Cardiac septum (tissue), 1 donor: ENCODE measurements around the gene NR1I2. TPM values are rescaled to one million over a fixed set of nuclear protein-coding genes. Genes with fewer than 3 reads are reported as not detected.

Experiments
- DNase-seq: peaks from one replicate; pipeline ENCODE4 v3.0.0-alpha.2; 2020; ENCODE audit warnings: low spot score
- intact Hi-C: fragments of 100-400 bp; cut with DNase I; formaldehyde crosslinking; loops from one replicate; pipeline ENCODE4 v1.14.0; 2022
- total RNA-seq: library from RNA; stranded (reverse); fragmentation: NEBNext Ultra II Directional; extraction: Animal tissue kit (Norgen Biotek cat#: 25700); gene quantifications from one replicate; pipeline ENCODE4 v1.2.1, GENCODE V29; 2021
- donor health status: DM: no; HTN: no; CAD: no.

The NR1I2 gene
- total RNA-seq, 1 donor from 2014 or later = 0.08 TPM

DNA sequence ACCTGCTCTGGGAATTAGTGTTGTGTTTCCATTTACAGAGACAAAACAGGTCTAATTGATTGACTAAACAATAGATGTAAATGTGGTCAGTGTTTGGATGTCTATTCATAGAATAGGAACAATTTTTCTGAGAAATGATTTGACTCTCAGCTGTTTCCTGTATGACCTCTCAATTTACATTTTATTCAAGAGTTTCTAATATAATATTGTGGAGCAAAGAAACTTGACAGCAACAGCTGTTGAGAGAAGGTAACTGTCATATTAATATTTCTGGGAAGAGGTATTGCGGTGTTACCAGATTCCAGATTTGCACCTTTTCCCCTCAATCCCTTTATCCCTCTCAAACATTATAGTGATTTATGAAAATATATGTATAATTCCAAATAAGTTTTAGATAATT is 3.7 kb upstream of the NR1I2 start:
- intact Hi-C loops = no loop called here

DNA sequence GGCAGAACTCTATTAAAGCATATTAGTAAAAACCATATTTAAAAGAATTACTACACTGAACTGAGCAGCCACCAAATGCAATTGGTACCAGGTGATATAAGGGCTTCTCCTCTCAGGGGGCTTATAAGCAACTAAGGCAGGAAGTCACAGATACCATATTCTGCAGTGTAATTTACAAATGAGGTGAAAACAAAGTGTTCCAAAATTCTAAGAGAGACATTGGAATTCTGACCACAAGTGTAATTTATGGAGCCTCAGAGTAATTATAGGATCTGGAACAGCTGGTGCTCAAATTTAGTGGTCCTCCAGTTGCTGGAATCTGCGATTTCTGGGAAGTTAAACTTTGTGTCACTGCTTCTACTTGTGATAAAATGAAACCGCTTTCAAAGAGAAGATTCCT is 3.1 kb upstream of the NR1I2 start:
- intact Hi-C loops = no loop called here
- DNase-seq = no peak

More for the DNA sequence above, 3.7 kb upstream of the NR1I2 start:
- no peak for DNase-seq

DNA sequence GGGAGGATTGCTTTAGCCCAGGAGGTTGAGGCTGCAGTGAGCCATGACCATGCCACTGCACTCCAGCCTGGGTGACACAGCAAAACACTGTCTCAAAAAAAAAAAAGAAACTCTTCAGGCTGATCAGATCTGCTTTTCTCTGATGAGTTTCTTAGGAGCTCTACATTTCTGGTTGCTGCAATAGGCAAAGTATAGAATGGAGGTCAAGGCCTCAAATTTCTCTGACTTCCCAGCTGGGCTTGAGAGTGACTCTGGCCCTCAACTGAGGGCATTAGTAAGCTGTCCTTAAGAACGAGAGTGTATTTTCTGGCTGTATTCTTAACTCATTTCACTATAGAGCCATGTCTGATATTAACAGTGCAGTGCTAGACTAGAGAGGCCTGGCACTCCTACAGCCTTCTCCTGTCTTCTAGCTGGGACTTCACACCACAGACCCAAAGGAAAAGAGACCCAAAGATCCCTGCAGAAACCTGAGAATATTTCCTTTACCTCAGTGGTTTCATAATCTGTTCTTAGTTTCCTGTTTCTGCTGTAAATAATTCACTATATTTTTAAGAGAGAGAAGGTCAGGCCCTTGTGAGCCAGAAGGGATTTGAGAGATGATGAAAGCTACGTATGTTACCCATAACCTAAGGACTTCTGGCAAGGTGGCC is 2.0 kb upstream of the NR1I2 start:
- no peak for DNase-seq
- intact Hi-C loops = no loop called here

DNA sequence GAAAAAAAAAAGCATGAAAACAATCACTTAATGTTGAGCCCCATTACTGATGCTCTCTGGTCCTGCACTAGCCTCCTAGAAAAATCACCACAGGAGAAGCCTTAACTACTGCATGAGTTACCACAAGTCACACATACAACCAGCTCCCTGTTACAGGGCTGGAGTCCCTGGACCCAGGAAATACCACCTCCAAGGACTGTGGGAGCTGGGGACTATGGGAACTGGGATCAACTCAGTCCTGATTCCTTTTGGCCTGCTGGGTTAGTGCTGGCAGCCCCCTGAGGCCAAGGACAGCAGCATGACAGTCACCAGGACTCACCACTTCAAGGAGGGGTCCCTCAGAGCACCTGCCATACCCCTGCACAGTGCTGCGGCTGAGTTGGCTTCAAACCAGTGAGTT is 559 bp downstream of the NR1I2 start:
- DNase-seq = no peak
- intact Hi-C loops = no loop called here

DNA sequence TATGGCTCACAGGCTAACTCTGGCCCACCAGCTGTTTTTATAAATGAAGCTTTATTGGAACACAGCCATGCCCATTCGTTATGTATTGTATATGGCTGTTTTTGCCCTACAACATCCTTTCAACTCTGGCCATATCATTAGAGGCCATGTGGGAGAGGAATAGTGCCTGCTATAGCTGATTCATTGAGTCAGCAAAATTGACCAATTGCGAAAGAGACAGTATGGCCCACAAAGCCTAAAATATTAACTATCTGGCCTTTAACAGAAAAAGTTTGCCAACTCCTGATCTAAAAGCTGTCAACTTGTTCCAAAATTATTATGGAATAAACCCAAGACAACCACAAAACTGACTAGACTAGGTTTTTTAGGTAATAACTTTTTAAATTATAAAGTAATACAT is 1.4 kb downstream of the NR1I2 start:
- DNase-seq = no peak
- intact Hi-C loops = no loop called here

DNA sequence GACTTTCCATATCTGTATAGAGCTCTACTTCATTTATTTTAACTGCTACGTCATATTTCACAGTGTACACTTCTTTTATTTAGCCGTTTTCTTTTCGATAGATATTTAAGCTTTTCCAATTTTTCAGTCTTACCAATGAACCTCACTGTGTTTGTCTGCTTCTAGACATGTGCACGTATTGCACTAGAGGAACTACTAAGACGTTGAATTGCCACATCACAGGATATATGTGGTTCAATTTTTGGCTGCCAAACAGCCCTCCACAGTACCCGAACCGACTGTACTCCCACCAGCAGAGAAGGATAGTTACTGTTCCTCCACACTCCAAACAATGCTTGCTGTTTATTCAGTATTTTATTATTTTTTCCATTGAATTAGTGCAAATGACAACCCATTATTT is 2.0 kb downstream of the NR1I2 start:
- intact Hi-C loops = no loop called here
- DNase-seq = no peak

DNA sequence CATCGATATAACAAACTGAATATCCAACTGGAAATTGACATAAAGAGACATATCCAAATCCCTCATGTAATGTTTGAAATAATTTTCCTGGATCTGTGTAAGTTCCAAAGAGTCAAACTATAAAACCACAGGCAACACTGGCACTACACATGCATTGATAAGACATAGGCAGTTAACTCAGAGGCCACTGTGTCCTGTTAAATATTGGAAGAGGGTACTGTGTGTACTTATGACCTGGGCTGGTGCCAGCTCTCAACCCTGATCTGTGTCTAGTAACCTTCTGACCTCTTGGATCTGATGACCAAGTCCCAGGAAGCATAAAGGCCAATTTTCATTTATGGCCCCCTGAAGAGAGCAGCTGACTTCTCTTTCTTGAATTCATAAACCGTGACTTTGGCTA is 4.5 kb downstream of the NR1I2 start:
- intact Hi-C loops = no loop called here
- DNase-seq = no peak

DNA sequence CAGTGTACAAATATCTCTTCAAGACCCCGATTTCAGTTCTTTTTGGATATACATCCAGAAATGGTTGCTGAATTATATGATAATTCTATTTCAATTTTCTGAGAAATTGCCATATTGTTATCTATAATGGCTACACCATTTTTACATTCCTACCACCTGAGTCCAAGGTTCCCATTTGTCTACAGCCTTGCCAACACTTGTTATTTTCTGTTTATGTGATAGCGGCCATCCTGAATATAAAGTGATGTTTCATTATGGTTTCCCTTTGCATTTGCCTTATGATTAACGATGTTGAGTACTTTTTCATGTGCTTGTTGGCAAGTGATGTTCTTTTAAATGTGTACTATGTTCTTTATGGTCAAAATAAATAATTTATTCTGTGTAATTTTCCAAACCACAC is 8.5 kb downstream of the NR1I2 start:
- intact Hi-C loops = no loop called here
- no peak for DNase-seq

DNA sequence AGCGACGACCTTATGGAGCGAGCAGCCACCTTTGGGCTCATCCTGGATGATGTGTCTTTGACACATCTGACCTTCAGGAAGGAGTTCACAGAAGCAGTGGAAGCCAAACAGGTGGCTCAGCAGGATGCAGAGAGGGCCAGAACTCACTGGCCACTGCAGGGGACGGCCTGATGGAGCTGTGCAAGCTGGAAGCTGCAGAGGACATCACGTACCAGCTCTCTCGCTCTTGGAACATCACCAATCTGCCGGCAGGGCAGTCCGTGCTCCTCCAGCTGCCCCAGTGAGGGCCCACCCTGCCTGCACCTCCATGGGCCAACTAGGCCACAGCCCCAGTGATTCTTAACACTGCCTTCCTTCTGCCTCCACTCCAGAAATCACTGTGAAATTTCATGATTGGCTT is 10.4 kb downstream of the NR1I2 start:
- no peak for DNase-seq
- intact Hi-C loops = no loop called here

DNA sequence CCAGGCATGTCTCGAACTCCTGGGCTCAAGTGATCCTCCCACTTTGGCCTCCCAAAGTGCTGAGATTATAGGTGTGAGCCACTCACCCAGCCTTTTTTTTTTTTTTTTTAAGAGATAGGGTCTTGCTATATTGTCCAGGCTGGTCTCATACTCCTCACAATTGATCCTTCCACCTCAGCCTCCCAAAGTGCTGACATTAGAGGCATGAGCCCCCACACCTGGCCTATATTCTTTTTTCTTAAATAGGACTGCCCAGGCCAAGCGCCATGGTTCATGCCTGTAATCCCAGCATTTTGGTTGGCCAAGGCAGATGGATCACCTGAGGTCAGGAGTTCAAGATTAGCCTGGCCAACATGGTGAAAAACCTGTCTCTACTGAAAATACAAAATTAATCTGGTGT is 12.5 kb downstream of the NR1I2 start:
- intact Hi-C loops = no loop called here
- DNase-seq = no peak

DNA sequence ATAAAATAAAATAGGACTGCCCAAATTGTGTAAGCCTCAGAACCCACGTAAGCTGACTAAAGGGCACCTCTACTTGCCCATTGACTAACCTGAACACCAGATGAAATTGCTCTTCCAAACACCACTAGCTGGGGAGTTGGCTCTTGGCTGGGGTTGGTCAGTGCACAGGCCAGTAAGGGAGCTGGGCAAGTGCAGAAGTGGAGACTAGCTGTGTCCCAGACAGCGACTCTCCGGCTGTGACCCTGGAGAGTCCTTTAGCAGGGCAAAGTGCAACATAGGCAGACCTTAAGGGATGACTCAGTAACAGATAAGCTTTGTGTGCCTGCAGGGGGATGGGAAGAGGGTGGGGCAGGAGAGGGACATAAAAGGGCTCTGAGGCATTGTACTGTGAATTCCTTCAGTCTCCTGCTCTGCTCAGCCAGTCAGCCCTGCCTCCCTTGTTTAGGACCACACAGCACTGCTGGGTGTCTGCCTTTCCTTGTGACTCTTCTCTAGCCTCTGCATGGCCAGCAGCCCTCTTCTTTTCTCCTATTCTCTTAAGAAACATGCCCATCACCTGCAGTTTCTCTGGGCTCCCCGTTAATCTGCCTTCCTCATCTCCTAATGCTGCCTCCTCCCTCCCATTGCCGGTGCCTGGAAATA is 13.2 kb downstream of the NR1I2 start:
- no peak for DNase-seq
- intact Hi-C loops = no loop called here

DNA sequence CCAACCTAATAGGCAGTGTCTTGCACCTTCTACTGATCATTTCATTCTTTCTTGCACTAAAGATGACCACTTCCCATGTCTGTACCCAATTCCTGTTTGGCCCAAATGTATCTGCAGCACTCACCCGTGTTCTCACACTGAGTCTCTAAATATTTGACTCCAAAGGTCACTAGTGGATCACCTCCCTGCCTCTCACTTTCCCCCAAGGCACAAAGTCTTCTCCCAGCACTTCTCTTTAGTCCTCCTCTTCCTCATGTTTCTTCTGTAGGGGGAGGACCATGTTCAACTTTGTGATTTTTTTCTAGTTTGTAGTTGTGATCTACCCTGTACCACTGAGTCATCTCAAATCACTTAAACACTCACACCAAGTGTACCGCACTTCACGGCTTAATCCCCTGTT is 13.9 kb downstream of the NR1I2 start:
- intact Hi-C loops = no loop called here
- DNase-seq = no peak

DNA sequence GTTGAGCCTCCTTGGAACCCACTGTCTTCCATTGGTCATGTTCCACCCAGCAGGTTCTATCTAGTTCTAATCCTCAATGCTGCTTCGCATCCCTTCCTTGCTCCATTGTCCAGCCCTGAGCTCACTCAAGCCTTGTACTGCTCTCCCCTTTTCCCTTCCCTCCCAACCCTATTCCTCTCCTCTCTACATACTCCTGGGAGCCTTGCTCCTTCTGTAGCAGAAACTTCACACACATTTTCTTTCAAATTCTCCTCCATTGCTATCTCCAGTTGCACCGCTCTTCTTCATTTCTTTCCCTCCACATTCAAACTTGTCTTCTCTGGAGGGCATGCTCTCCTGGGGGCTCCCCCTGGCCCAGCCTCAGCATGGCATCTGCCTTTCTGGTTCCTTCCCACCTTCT is 14.5 kb downstream of the NR1I2 start:
- intact Hi-C loops = no loop called here
- no peak for DNase-seq

DNA sequence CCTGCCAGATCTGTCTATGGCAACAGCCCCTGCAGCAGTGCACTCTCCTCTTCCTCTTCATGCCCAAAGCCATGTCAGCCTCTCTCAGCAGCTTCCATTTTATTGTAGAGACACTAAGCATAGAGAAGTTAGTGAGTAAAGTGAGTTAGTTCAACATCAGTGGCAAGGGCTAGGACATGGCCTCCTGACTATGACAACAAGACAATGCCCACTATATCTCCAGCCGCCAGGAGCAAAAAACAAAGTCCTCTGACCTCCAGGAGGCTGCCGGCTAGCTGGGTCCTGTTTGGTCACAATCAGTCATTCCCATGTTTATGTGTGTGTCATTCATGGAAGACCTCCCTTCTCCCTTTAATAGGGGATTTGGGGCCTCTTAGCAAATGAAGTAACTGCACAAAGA is 14.9 kb downstream of the NR1I2 start:
- no peak for DNase-seq
- intact Hi-C loops = no loop called here

DNA sequence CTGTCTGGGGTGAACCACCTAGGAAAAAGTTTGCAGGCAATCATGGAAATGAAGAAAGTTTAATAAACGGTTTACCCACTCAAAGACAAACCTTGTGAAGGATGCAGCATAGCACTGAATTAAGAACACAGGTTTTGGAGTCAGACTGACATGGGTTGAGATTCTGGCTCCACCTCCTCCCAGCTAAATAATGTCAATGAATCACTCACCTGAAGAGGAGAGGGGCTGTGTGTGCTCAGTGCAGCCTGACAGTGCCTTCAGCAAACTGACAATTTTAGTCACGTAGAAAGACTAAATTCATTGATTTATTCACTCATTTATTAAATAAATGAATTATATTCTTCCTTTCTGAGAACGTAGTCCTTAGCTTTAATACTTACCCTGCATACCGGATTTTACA is 18.9 kb downstream of the NR1I2 start:
- intact Hi-C loops = no loop called here
- DNase-seq = no peak

DNA sequence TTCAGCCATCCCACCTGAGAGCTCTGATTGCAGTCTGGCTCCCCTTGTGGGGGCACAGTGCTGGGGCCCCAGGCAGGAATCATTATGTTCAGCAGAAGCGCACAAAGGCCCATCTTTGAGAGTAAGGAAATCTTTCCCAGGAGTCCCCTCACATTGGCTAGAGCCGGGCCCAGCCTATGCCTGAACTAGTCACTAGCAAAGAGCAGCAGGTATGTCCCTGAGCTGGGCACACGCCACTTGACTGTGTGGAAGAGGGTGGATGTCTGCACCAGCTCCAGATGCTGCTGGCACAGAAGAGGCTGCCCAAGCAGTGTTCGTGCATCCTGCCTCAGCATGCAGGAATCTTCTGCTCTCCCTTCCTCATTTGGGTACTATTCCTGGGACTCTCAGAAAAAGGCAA is 26.3 kb downstream of the NR1I2 start:
- no peak for DNase-seq
- intact Hi-C loops = no loop called here

DNA sequence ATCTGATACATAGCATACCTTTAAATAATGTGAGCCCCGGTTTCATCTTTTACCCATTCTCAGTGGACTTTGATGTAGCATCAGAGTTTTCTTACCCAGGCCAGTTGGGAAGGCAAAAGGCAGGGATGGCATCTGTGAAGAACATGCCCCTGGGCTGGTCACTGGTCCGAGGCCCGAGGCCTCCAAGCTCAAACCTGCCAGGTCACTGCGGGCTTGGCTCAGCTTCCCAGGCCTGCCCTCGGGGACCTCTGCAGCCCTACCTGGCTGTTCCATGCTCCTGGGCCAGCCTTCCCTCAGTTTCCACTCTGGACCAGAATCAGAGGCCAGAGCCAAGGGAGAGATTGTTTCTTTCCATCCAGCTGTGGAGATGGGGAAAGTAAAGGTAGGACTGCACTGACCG is 26.9 kb downstream of the NR1I2 start:
- intact Hi-C loops = no loop called here
- DNase-seq = no peak

DNA sequence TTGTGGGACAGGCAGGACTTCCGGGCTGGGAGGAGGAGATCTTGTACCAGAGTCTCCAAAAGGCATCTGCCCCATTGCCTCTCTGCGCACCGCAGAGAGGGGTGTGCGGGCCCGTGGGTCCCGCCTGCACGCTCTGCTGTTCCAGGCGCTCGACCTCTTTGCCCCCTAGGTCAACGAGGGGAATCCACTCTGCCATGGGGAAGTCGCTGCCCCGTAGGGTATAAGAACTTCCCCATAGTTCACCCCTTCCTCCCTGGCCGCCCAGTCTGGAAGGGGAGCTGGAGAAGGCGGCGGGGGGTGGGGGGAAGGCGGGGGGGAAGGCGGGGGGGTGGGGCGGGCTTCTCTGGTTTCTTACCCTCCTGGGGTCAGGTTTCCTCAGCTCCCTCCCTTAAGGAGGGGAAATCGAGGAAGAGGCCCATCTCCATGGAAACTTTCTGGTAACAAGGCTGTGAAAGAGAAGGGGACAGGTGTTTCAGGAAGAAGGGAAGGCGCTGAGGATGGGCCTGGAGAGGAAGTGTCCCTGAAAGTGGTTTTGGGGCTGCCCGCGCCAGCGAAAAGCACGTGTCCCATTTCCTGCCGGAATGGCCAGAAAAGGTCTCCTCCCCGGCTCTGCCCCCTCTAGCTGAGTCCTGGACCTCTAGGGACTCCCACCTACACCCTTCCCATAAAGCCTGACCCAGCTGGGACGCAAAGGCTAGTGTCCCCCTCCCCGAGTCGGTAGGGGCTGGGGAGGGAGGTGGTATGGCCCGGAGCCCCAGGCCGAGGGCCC is 27.5 kb downstream of the NR1I2 start:
- intact Hi-C loops = no loop called here

DNA sequence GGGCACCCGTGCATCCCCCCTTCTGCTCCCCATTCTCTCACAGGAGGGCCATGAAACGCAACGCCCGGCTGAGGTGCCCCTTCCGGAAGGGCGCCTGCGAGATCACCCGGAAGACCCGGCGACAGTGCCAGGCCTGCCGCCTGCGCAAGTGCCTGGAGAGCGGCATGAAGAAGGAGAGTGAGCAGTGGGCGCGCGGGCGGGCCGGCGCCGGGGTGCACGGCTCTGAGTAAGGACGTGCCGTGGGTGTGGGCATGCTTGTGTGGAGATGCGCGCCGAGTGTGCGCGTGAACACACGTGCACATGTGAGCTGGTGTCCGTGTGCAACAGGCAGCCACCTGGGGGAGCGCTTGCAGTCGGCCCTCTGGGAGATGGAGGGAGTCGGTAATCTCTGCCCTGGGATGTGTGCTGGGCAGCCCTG is 28.1 kb downstream of the NR1I2 start:
- DNase-seq = no peak
- intact Hi-C loops = no loop called here

More for the DNA sequence above, 27.5 kb downstream of the NR1I2 start:
- DNase-seq = no peak

DNA sequence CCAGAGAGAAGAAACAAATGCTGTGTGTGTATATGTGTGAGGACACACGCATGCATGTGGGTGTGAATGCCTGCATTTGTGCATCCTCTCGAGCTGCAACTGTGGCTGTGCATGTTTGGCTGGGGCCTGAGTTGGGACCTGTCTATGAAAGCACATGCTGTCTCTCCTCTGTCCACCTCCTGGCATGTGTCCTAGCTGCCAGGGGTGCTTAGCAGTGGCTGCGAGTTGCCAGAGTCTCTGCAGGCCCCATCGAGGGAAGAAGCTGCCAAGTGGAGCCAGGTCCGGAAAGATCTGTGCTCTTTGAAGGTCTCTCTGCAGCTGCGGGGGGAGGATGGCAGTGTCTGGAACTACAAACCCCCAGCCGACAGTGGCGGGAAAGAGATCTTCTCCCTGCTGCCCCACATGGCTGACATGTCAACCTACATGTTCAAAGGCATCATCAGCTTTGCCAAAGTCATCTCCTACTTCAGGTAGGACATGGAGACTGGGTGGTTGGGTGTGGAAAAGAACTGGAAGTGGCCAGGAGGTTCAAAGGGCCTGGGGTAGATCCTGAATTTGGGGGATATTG is 30.7 kb downstream of the NR1I2 start:
- intact Hi-C loops = no loop called here
- DNase-seq = no peak

DNA sequence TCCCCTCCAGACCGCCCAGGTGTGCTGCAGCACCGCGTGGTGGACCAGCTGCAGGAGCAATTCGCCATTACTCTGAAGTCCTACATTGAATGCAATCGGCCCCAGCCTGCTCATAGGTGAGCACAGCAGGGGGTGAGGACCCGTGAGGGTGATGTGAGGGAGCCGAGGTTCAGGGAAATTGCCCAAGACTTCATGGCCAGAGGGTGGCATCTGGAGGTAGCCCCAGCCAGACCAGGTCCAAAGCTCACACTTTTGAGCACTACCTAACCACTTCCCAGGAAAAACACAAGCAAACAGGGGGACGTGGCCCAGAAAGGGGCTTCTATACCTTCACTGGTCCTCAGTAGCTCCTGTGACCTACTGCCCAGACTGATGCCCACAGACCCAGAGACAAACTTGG is 33.8 kb downstream of the NR1I2 start:
- intact Hi-C loops = no loop called here
- DNase-seq = no peak
